Suppressor macrophage treated with lipopolysaccharide for 4 hours (primary cell): ENCODE measurements around the gene HLA-A.
"Not testable (repeated sequence)": the region's sequence is repeated elsewhere in the genome, so short reads cannot be mapped to it uniquely, and the experiment has no call there.

ENCODE experiments used
- DNase-seq: peaks from one replicate; pipeline ENCODE4 v3.0.0-alpha.2; 2020

The HLA-A gene

DNA sequence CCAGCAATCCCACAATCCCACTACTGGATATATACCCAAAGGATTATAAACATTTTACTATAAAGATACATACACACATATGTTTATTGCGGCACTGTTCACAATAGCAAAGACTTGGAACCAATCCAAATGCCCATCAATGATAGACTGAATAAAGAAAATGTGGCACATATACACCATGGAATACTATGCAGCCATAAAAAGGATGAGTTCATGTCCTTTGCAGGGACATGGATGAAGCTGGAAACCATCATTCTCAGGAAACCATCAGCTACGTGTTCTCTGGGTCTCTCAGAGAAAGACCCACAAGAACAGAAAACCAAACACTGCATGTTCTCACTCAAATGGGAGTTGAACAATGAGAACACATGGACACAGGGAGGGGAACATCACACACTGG is 21.4 kb downstream of the HLA-A start:
- not testable (repeated sequence) for DNase-seq

DNA sequence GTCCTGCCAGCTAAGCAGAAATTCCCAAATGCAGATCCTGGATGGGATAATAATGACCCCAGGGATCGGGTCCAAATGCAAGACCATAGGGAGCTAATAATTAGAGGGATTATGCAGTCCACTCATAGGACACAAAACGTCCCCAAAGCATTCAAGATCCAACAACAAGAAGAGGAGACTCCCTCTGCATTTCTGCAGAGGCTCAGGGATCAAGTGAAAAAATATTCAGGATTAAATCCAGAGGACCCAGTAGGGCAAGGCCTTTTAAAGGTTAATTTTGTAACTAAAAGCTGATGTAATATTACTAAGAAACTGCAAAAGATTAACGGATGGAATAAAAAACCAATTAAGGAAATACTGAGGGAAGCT is 22.2 kb downstream of the HLA-A start:
- DNase-seq = no peak

DNA sequence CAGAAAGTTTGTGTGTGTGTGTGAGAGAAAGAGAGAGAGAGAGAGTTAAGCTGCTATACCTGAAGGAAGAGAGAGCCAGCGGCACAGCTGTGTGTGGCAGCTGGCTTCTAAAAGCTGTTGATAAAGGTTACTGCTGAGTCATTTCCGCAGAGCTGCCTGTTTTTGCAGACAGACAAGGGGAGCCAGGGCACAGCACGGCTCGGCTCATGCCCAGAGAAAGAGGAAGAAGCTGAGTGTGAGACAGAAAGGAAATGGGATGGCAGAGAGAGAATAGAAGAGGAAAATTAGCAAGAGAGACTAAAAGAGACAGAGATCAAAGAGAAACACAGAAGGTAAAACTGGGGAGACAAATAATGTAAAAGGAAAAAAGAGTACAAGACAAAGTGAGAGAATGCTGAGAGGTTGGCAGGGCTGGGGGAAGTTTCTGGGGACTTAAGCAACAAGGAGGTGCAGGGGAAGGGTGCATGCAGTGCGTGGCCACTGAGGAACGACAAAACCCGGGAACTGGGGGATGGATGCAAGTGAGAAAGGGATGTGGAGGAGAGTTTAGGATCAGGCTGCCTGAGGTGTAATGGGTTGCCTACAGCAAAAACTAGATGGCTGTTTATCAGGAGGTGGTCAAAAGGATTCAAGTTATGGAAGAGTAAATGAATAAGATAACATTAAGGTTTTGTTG is 22.7 kb downstream of the HLA-A start:
- peak; percentile 70 for DNase-seq

DNA sequence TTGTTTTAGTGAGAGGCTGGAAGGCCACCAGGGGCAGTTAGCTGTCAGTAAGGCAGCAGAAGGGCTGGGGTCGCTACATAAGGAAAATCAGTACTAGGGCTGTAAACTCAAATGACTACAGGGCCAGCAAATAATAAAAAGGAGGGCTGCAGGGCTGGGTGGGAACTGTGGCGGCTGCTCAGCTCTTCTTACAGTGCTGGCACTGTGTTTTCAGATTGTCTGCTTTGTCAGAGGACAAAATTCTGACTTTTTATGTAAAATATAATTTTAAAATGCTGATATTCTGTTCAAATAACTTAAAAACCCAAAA is 23.2 kb downstream of the HLA-A start:
- no peak for DNase-seq

DNA sequence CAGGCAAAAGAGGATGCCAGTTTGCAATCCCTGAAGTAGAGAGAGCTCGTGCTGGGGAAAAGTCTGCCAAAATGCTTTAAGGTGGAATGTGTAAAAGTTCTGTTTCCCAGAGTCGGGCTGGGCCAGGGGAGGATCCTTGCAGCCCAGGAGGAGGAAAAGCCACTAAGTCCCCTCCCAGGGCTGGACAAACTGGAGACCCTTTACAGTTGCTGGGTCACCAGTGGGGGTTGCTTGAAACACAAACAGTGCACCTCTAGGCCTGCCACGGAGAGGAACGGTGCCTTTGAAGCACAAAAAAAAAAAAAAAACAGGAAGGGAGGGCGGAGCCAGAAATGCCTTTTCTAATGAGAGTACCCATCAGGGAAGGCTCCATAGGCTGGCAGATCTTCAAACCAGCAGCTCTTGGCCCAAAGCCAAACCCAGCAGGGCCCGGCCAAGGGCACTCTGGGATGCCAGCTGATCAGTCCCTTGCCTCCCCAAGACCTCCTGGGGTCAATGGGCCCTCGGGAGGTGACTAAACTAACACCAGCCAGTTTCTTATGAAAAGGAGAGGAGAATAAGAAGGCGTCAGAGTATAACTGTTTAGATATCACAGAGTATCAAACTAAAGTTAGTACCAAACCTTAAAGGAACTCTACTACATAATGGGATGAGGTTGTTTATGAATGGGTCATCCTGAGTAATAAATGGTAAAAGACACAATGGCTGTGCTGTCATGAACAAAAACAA is 23.7 kb downstream of the HLA-A start:
- peak; percentile 70 for DNase-seq

DNA sequence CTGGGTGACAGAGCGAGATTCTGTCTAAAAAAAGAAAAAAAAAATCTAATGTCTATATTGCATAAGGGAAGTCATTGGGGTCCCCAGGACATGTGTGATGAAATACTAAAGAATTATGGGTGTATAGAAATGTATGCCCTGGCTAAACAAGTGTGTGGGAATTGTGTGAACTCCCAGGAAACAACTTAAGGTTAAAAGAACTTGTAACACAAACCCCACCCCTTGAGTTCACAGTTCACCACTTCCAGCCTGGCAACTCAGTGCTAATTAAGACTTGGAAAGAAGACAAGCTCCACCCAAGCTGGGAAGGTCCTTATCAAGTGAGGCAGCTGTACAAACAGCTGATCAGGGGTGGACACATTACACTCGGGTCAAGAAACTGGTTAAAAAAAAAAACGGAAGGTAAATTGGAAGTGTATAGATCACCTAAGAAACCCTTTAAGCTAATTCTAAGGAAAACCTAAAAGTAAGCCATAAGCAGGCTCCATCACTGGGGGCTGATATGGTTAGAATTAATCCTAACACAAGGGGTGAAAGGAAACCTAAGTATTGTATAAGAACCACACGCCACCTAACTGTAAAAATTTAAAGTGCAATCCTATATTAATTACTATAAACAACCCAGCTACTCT is 25.2 kb downstream of the HLA-A start:
- DNase-seq = no peak

GRCh38 chr6:29968130-29968529 is 25.8 kb downstream of the HLA-A start:
- DNase-seq = no peak

DNA sequence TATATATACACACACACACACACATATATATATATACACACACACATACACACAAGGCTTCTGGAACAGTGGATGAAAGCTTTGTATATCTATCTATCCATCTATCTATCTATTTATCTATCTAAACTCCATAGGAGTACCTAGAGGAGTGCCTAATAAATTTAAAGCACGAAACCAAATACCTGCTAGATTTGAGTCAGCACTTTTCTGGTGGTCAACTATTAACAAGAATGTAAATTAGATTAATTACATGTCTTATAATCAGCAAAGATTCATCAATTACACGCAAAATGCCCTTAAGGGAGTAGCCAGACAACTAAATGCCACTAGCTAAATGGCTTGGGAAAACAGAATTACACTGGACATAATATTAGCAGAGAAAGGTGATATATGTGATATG is 26.6 kb downstream of the HLA-A start:
- no peak for DNase-seq

DNA sequence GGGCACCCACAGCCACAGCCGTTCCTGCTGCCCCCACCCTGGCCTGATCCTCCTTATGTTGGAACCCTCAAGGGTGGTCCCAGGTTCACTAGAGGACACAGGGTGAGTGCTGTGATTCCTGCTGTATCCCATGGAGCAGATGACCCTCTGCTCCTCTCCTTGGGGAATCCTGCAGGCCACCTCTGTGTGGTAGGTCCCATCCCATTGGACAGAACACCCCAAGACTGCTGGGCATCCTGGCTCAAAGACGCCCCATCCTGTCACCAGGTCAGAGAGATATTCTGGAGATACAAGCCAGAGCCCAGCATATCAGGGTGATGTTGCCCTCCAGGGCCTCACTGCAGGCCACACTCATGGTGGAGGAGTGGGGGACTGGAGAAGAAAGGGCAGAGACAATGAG is 28.4 kb downstream of the HLA-A start:
- DNase-seq = no peak

DNA sequence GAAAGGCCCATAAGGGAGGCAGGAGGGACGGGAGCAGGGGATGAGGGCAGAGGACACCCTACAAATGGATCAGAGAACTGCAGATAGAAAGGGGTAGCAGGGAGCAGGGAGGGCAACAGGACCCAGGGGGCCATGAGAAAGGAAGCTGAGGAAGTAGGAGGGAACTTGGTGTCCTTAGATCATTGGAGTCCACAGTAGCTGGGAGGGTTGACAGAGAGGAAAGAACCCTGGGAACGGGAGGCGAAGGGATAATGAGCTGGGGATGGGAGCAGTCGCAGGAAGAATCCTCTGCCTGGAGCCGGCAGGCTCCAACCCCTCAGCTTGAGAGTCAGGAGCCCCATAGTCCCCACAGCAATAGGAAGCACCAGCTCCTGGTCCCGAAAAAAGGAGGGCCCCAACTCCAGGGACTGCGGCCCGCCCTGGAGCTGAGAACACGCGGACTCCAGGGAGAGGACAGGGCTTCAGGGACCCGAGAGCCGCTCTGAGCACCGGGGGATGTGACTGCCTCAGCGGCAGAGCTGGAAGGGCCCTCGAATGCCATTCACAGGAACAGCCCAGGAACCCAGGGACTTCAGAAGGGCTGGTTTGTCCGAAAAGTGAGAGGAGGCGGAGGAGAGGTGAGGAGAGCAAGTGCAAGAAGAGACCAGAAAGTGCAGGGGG is 32.7 kb downstream of the HLA-A start:
- no peak for DNase-seq

DNA sequence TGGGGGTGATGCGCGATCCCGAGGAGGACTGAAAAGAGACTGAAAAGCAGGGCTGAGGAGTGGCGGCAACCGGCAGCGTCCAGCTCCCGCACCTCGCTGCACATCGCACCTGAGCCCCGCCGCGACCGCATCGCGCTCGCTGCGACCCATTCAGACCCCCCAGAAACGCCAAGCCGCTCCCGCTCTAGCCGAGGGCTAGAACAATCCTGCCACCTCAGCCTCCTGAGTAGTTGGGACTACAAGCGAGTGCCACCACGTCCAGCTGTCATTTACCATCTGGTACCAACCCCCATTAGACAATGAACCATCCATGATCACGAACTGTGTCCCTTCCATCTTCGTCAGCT is 33.2 kb downstream of the HLA-A start:
- DNase-seq = no peak

- no peak for DNase-seq
These were observed 33.9 kb downstream of the HLA-A start for GRCh38 chr6:29976253-29976587.

GRCh38 chr6:29976588-29977424 is 34.5 kb downstream of the HLA-A start:
- peak; percentile 72 for DNase-seq

GRCh38 chr6:29977425-29977727 is 35.0 kb downstream of the HLA-A start:
- DNase-seq = no peak

DNA sequence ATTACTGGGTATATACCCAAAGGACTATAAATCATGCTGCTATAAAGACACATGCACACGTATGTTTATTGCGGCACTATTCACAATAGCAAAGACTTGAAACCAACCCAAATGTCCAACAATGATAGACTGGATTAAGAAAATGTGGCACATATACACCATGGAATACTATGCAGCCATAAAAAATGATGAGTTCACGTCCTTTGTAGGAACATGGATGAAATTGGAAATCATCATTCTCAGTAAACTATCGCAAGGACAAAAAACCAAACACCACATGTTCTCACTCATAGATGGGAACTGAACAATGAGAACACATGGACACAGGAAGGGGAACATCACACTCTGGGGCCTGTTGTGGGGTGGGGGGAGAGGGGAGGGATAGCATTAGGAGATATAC is 37.7 kb downstream of the HLA-A start:
- DNase-seq = not testable (repeated sequence)

DNA sequence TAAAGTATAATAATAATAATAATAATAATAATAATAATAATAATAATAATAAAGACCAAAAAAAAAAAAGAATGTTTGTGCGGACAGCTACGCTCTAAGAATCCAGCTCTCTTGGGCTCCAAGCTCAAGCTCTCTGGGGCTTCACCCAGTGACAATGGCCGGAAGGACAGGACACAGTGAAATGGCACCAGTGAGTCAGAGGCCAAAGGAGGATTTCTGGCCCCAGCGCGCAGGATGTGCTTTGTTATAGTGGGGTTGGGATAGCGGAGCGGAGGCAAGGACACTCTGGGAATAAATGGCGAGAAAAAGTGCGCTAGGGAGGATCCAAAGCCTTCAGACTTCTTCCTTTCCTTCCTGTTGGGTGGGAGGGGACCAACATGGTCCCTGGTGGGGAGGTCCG is 38.2 kb downstream of the HLA-A start:
- peak; percentile 57 for DNase-seq

DNA sequence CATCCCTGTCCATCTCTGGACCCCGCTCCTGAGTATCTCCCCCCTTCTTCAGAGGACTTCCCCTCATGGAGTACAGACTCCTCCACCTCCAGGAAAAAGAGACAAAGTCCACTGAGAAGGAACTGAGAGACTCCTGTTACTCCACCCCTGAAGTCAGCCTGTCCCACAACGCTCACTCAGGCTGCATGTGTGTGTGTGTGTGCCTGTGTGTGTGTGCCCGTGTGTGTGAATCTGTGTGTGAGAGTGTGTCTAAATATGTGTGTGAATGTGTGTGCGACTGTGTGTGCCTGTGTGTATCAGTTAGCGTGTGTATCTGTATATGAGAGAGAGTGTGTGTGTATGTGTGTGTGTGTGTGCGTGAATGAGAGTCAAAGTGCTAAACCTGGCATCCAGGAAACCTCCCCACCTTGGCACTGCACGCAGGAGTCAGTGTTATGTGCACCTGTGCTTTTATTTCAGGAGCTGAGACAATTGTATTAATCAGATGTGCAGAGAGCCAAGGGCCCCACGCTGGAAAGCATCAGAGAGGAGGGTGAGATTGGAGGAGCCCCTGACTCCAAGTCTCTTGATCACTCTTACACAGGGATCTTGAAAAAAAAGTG is 39.0 kb downstream of the HLA-A start:
- no peak for DNase-seq

DNA sequence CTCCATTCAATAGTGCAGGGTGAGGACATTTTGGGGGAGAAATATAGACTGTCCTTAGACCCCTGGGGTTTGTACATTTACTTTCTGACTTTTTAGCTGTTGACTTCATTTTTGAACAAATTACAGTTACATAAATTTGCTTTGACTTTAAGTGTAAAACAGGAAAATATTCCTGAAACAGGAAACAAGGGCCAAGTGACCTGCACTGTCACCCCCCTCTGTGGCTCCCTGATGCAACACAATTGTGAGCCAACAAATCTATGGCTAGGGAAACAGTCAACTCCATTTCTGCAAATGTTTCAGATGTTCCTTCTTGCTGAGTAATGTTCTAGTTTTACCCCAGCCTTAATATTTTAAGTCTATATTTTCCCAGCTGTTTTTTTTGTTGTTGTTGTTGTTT is 39.8 kb downstream of the HLA-A start:
- no peak for DNase-seq

GRCh38 chr6:29984232-29984631 is 41.9 kb downstream of the HLA-A start:
- DNase-seq = no peak

- DNase-seq = no peak
These were observed 42.7 kb downstream of the HLA-A start for GRCh38 chr6:29984992-29985391.

- no peak for DNase-seq
These were observed 43.9 kb downstream of the HLA-A start for GRCh38 chr6:29986179-29986781.

DNA sequence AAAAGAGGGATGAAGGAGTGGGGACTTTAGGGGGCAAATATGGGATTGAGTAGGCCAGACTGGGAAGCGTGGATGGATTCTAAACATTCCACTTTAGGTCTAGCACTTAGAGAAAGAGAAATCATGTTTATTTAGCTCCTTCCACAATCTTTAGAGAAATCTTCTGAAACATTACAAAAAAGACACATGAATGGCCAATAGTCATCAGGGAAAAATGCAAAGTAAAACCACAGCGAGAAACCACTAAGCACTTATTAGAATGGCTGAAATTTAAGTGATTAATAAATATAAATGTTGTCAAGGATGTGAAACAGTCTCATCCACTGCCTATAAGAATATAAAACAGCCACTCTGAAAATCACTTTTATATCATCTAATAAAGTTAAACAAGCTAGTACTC is 46.9 kb downstream of the HLA-A start:
- no peak for DNase-seq

DNA sequence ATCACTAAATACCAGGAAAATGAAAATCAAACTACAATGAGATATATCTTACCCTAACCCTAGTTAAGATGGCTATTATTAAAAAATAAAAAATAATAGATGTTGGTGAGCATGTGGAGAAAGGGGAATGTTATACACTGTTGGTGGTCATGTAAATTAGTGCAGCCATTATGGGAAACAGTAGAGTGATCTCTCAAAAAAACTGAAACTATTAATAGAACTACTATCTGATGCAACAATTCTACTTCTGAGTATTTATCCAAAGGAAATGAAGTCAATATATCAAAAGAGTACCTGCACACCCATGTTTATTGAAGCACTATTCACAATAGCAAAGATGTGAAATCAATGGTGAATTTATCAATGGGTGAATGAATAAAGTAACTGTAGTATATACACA is 48.6 kb downstream of the HLA-A start:
- DNase-seq = peak; percentile 41
